HL-60 (cell line): Measurements from ENCODE around the gene TTC39A.

Experiments used
- CTCF ChIP-seq: IDR thresholded peaks from one replicate; pipeline ENCODE4 v1.5.1; 2011; ENCODE audit warnings: low read length, control low read depth, inconsistent platforms; ENCODE audit not compliant: insufficient read depth
- GABPA ChIP-seq: IDR thresholded peaks from 2 replicates; pipeline ENCODE4 v1.6.1; 2012; ENCODE audit warnings: low read depth
- POLR2AphosphoS5 ChIP-seq: IDR thresholded peaks from 2 replicates; pipeline ENCODE4 v1.6.1; 2012; ENCODE audit warnings: low read depth
- SPI1 ChIP-seq: IDR thresholded peaks from 2 replicates; pipeline ENCODE4 v1.6.1; 2012; ENCODE audit warnings: low read depth, mild to moderate bottlenecking, borderline replicate concordance
- TF ChIP-seq, protein P1 (sequence below): IDR thresholded peaks from 2 replicates; pipeline ENCODE4 v1.6.1; 2012; ENCODE audit warnings: low read depth; ENCODE audit not compliant: insufficient replicate concordance

- TF ChIP-seq CTCF: no peak
- TF ChIP-seq GABPA: no peak
- no peak for TF ChIP-seq SPI1
- no peak for TF ChIP-seq POLR2AphosphoS5
- TF ChIP-seq, protein P1, sequence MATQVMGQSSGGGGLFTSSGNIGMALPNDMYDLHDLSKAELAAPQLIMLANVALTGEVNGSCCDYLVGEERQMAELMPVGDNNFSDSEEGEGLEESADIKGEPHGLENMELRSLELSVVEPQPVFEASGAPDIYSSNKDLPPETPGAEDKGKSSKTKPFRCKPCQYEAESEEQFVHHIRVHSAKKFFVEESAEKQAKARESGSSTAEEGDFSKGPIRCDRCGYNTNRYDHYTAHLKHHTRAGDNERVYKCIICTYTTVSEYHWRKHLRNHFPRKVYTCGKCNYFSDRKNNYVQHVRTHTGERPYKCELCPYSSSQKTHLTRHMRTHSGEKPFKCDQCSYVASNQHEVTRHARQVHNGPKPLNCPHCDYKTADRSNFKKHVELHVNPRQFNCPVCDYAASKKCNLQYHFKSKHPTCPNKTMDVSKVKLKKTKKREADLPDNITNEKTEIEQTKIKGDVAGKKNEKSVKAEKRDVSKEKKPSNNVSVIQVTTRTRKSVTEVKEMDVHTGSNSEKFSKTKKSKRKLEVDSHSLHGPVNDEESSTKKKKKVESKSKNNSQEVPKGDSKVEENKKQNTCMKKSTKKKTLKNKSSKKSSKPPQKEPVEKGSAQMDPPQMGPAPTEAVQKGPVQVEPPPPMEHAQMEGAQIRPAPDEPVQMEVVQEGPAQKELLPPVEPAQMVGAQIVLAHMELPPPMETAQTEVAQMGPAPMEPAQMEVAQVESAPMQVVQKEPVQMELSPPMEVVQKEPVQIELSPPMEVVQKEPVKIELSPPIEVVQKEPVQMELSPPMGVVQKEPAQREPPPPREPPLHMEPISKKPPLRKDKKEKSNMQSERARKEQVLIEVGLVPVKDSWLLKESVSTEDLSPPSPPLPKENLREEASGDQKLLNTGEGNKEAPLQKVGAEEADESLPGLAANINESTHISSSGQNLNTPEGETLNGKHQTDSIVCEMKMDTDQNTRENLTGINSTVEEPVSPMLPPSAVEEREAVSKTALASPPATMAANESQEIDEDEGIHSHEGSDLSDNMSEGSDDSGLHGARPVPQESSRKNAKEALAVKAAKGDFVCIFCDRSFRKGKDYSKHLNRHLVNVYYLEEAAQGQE: no peak
Observed at GRCh38 chr1:51344602-51345299, 14.4 kb upstream of the TTC39A start.
